Fibroblast of skin of left quadriceps (primary cell): ENCODE measurements around the gene TTC16.

ENCODE experiments used
- DNase-seq, 2 experiments: peaks; one replicate each; pipeline ENCODE4 v3.0.0-alpha.2; 2013; ENCODE audit warnings: low read depth in 2 of 2

The TTC16 gene

GRCh38 chr9:127697575-127697974, 18.3 kb upstream of the TTC16 start:
- DNase-seq: no peak

- DNase-seq: no peak
Measured at GRCh38 chr9:127698386-127698785, 17.5 kb upstream of the TTC16 start.

- DNase-seq: peak; percentile 87 to 88
Measured at GRCh38 chr9:127698985-127699670, 16.8 kb upstream of the TTC16 start.

GRCh38 chr9:127700140-127700539, 15.7 kb upstream of the TTC16 start:
- DNase-seq: no peak

GRCh38 chr9:127700594-127701255, 15.2 kb upstream of the TTC16 start:
- DNase-seq: no peak

- DNase-seq: no peak
Measured at GRCh38 chr9:127703289-127703946, 12.5 kb upstream of the TTC16 start.

GRCh38 chr9:127705577-127706379, 10.1 kb upstream of the TTC16 start:
- DNase-seq: no peak

GRCh38 chr9:127706836-127707241, 9.0 kb upstream of the TTC16 start, which contains the start of gene CFAP157:
Gene CFAP157 (plus strand): TSS chr9:127706988. CDS start chr9:127707032, 44 bp downstream.
- no peak for DNase-seq

GRCh38 chr9:127707766-127708165, 8.1 kb upstream of the TTC16 start:
- no peak for DNase-seq

GRCh38 chr9:127708952-127709587, 6.8 kb upstream of the TTC16 start:
- DNase-seq: no peak

- DNase-seq: no peak
Measured at GRCh38 chr9:127710204-127710783, 5.6 kb upstream of the TTC16 start.

- no peak for DNase-seq
Measured at GRCh38 chr9:127711226-127711701, 4.6 kb upstream of the TTC16 start.

GRCh38 chr9:127711831-127712274, 4.0 kb upstream of the TTC16 start:
- no peak for DNase-seq

- no peak for DNase-seq
Measured at GRCh38 chr9:127712371-127712770, 3.5 kb upstream of the TTC16 start.

- no peak for DNase-seq
Measured at GRCh38 chr9:127712867-127713266, 3.0 kb upstream of the TTC16 start.

GRCh38 chr9:127714020-127714750, 1.7 kb upstream of the TTC16 start:
- no peak for DNase-seq

- no peak for DNase-seq
Measured at GRCh38 chr9:127714951-127715469, 869 bp upstream of the TTC16 start.

- DNase-seq: no peak
Measured at GRCh38 chr9:127716412-127716811, 533 bp downstream of the TTC16 start.

GRCh38 chr9:127717766-127718165, 1.9 kb downstream of the TTC16 start:
- no peak for DNase-seq
